ENCODE measurements around the gene TPT1. TPM values are rescaled to one million over a fixed set of nuclear protein-coding genes. Genes with fewer than 3 reads are reported as not detected.
A peak's percentile ranks its signal among the peaks of the same experiment; 100 is the strongest.

TPT1 gene
- total and polyA plus RNA-seq, 8 donors = 2,995 to 4,358 (median 3,576) TPM

DNA sequence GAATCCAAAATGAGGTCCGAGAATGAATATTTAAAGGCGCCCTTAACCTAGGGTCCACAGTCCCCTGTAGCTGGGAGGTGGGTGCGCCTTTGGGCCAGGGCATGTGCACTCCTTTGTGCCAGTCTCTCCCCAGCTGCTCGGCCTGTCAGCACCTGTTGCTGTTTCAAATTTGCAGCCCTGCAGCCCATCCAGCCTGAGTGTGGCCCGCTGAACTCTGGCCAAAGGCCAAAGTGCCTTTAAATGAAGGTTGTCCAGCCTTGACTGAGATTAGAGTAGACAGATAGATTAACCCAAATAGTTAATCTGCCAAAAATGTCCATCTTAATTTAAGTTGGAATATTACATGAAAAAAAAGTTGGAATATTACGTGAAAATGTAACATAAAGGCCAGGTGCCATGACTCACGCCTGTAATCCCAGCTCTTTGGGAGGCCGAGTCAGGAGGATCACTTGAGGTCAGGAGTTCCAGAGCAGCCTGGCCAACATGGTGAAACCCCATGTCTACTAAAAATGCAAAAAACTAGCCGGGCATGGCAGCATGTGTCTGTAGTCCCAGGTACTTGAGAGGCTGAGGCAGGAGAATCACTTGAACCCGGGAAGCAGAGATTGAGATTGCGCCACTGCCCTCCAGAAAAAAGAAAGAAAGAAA is 25.3 kb downstream of the TPT1 start:
- no peaks in the 10 kb centered on the region for H3K9me3 ChIP-seq
- no peak for FAIRE-seq
- peak in 2 of 4 donors; percentile 19 to 20 for ATAC-seq
- TF ChIP-seq, protein P1, sequence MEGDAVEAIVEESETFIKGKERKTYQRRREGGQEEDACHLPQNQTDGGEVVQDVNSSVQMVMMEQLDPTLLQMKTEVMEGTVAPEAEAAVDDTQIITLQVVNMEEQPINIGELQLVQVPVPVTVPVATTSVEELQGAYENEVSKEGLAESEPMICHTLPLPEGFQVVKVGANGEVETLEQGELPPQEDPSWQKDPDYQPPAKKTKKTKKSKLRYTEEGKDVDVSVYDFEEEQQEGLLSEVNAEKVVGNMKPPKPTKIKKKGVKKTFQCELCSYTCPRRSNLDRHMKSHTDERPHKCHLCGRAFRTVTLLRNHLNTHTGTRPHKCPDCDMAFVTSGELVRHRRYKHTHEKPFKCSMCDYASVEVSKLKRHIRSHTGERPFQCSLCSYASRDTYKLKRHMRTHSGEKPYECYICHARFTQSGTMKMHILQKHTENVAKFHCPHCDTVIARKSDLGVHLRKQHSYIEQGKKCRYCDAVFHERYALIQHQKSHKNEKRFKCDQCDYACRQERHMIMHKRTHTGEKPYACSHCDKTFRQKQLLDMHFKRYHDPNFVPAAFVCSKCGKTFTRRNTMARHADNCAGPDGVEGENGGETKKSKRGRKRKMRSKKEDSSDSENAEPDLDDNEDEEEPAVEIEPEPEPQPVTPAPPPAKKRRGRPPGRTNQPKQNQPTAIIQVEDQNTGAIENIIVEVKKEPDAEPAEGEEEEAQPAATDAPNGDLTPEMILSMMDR (IDR thresholded peaks at IDR 0.05) = no peak
- H3K4me1 ChIP-seq = peaks cover 0 to 18% (median 5%) of the 10 kb centered on the region in 3 donors
- WGBS, 2 donors = 62 to 63% methylated on average over 11 of the region's 11 CpGs
- intact Hi-C loops (cut with DNase I) = no loop called here
- H3K27ac ChIP-seq = peak overlapping the region in 1 of 4 donors; percentile 27
- no peaks in the 10 kb centered on the region for H3K27me3 ChIP-seq
- H3K4me3 ChIP-seq = no peak overlapping the region
- no peaks in the 10 kb centered on the region for H3K36me3 ChIP-seq
- DNase-seq = no peak

DNA sequence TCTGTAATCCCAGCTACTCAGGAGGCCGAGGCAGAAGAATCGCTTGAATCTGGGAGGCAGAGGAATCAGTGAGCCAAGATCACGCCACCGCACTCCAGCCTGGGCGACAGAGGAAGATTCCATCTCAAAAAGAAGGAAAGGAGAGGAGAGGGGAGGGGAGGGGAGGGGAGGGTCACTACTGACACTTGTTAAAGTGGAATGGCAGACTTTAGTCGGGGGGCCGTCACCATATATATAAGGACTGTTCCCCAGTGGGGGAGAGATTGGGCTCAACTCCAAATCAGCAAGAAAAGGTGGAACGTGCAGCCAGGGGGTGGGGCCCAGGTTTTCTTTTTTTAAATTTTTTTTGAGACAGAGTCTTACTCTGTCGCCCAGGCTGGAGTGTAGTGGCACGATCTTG is 26.2 kb downstream of the TPT1 start:
- TF ChIP-seq, protein P1 (IDR thresholded peaks at IDR 0.05) = no peak
- no peaks in the 10 kb centered on the region for H3K9me3 ChIP-seq
- FAIRE-seq (no peak), DNase-seq (no peak), ATAC-seq (no peak)
- H3K27ac ChIP-seq = no peak overlapping the region
- intact Hi-C loops (cut with DNase I) = no loop called here
- peaks cover 0 to 19% (median 5%) of the 10 kb centered on the region in 3 donors for H3K4me1 ChIP-seq
- no peaks in the 10 kb centered on the region for H3K27me3 ChIP-seq
- no peak overlapping the region for H3K4me3 ChIP-seq
- whole genome bisulfite sequencing, 2 donors = 83 to 87% methylated on average over 9 to 10 of the region's 10 CpGs
- no peaks in the 10 kb centered on the region for H3K36me3 ChIP-seq

DNA sequence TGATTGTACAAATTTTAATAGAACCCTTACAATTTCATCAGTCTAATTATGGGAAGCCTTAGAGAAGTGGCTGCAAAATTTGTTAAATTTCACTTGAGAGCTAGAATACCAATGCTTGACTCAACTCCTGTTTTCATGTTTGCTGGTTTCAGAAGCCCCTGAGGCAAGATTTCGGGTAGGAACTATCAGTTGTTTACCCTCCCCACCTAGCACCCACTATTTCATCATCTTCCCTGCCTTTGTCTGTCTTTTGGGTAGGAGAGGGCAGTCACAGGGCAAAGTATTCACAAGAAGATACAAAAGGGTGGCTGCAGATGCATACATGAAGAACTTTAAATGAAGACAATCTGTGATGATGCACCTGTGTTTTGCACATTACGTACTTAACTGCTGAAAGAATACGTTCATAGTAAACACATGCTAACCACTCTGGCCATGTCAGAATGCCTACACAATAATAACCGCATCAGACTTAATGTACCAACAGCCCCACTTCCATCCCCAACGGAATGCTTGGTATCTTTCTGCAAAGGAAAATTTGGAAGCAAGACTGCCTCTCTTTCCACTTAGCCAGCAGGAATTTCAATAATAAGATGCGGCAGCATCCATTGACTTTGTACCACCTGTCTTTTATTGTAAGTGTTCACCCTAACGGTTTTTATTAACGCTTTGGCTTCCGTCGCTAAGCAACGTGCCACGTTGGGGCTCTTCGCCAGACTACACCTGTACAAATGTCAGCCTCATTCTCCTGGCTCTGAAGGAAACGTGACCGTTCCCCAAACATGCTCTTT is 30.4 kb downstream of the TPT1 start:
- TF ChIP-seq, protein P1 (IDR thresholded peaks at IDR 0.05) = no peak
- Histone ChIP-seq H3K36me3 (no peaks in the 10 kb centered on the region), H3K4me1 (peaks cover 0 to 8% (median 0%) of the 10 kb centered on the region in 3 donors), H3K27me3 (no peaks in the 10 kb centered on the region), H3K4me3 (peak overlapping the region in 2 of 4 donors; percentile 31 to 45), H3K9me3 (no peaks in the 10 kb centered on the region), H3K27ac (no peak overlapping the region)
- intact Hi-C loops (cut with DNase I) = no loop called here
- FAIRE-seq (no peak), ATAC-seq (no peak), DNase-seq (no peak)
- WGBS, 2 donors = 10 to 11% methylated on average over 15 of the region's 15 CpGs

DNA sequence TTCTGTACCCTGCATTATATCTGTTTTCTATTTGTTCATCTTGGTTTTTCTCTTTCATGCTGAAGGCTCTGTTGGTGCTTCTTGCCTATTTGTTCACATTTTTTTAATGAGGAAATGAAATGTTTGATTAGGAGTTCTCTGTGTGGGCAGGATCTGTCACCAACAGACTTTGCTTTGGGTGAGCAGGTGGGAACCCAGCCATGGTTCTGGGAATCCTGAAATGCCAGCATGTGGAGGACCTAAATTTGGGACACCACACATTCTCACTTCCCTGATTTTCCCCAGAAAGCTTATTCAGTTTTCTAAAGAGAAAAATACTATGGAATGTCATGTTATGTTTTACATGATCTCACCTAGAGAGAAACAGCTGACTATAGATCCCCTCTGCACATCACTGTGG is 34.0 kb downstream of the TPT1 start:
- H3K27me3 ChIP-seq = peaks cover 0 to 4% (median 0%) of the 10 kb centered on the region in 4 donors
- no peaks in the 10 kb centered on the region for H3K36me3 ChIP-seq
- no peak for DNase-seq
- ATAC-seq = no peak
- intact Hi-C loops (cut with DNase I) = loop anchor here in 2 of 3 donors (10.0 kb wide), 2 partner anchors 252 to 262 kb away; no protein-coding TSS in a partner anchor
- H3K4me3 ChIP-seq = no peak overlapping the region
- H3K4me1 ChIP-seq = peaks cover 0 to 5% (median 0%) of the 10 kb centered on the region in 3 donors
- FAIRE-seq = no peak
- H3K9me3 ChIP-seq = no peaks in the 10 kb centered on the region
- TF ChIP-seq, protein P1 (IDR thresholded peaks at IDR 0.05) = no peak
- no peak overlapping the region for H3K27ac ChIP-seq

Data from pancreas (tissue), 10 donors.